AG20443 (cell line): ENCODE data around the gene COL4A6.
A peak's percentile ranks its signal among the peaks of the same experiment; 100 is the strongest.

ENCODE experiments used
- DNase-seq: peaks from one replicate; pipeline ENCODE4 v3.0.0; 2012; ENCODE audit warnings: low spot score, mixed read lengths

COL4A6 gene

GRCh38 chrX:108270739-108271396, 167.4 kb downstream of the COL4A6 start:
- no peak for DNase-seq

- DNase-seq: no peak
Observed at GRCh38 chrX:108270280-108270679, 167.9 kb downstream of the COL4A6 start.

- DNase-seq: no peak
Observed at GRCh38 chrX:108268434-108269080, 169.7 kb downstream of the COL4A6 start.

GRCh38 chrX:108267557-108267956, 170.7 kb downstream of the COL4A6 start:
- DNase-seq: no peak

GRCh38 chrX:108264376-108264775, 173.8 kb downstream of the COL4A6 start:
- DNase-seq: no peak

GRCh38 chrX:108261549-108262203, 176.5 kb downstream of the COL4A6 start:
- no peak for DNase-seq

GRCh38 chrX:108257556-108257955, 180.7 kb downstream of the COL4A6 start:
- DNase-seq: no peak

GRCh38 chrX:108254636-108255035, 183.6 kb downstream of the COL4A6 start:
- no peak for DNase-seq

GRCh38 chrX:108250654-108251579, 187.3 kb downstream of the COL4A6 start:
- no peak for DNase-seq

GRCh38 chrX:108246304-108246954, 191.8 kb downstream of the COL4A6 start:
- DNase-seq: no peak

- DNase-seq: no peak
Observed at GRCh38 chrX:108245462-108245861, 192.8 kb downstream of the COL4A6 start.

- no peak for DNase-seq
Observed at GRCh38 chrX:108235986-108236385, 202.2 kb downstream of the COL4A6 start.

GRCh38 chrX:108230574-108230973, 207.6 kb downstream of the COL4A6 start:
- DNase-seq: no peak

GRCh38 chrX:108224727-108225621, 213.2 kb downstream of the COL4A6 start:
- peak; percentile 24 for DNase-seq

- DNase-seq: no peak
Observed at GRCh38 chrX:108224218-108224617, 214.0 kb downstream of the COL4A6 start.

GRCh38 chrX:108223585-108223984, 214.6 kb downstream of the COL4A6 start:
- DNase-seq: no peak

- no peak for DNase-seq
Observed at GRCh38 chrX:108221301-108221864, 216.8 kb downstream of the COL4A6 start.

- DNase-seq: no peak
Observed at GRCh38 chrX:108219949-108220601, 218.1 kb downstream of the COL4A6 start.

GRCh38 chrX:108217876-108218275, 220.3 kb downstream of the COL4A6 start:
- no peak for DNase-seq
